ENCODE results near the gene RAB3GAP1. TPM values are rescaled to one million over a fixed set of nuclear protein-coding genes. Genes with fewer than 3 reads are reported as not detected.

RAB3GAP1 gene
- polyA plus RNA-seq, 1 donor (not counting 4 experiments of a cell fraction or from before 2014, with no cell fraction given): 41.6 TPM

- Histone ChIP-seq H3K27ac (ENCODE audit: control insufficient read depth, insufficient read depth, low read length) (no peak overlapping the region), H3K36me3 (ENCODE audit: control insufficient read depth in 2 of 2, extremely low read depth in 1 of 2, insufficient read depth in 2 of 2, low read length in 2 of 2) (peaks cover 3 to 21% of the 10 kb centered on the region in 2 experiments)
- DNase-seq (ENCODE audit: low read depth, low spot score): no peak
These were observed 110.3 kb downstream of the RAB3GAP1 start for GRCh38 chr2:135162377-135162776.

GRCh38 chr2:135162786-135163185 lies 110.7 kb downstream of the RAB3GAP1 start:
- no peak for TF ChIP-seq EZH2 (IDR thresholded peaks at IDR 0.05; ENCODE audit: low read length)
- no peaks in the 10 kb centered on the region for H3K27me3 ChIP-seq (ENCODE audit: control insufficient read depth, extremely low read depth, insufficient read depth, low read length)
- no peak for FAIRE-seq
- H3K9ac ChIP-seq (ENCODE audit: control insufficient read depth, extremely low read depth, insufficient read depth, low read length): no peak overlapping the region
- H3K27ac ChIP-seq (ENCODE audit: control insufficient read depth, insufficient read depth, low read length): no peak overlapping the region
- peaks cover 4% of the 10 kb centered on the region for H4K20me1 ChIP-seq (ENCODE audit: control insufficient read depth, extremely low read depth, insufficient read depth, low read length)
- no peak overlapping the region for H3K4me2 ChIP-seq (ENCODE audit: control insufficient read depth, extremely low read depth, insufficient read depth, low read depth, low read length)
- H3K9me1 ChIP-seq (ENCODE audit: control insufficient read depth, extremely low read depth, insufficient read depth, low read length): no peaks in the 10 kb centered on the region
- H3K9me3 ChIP-seq (ENCODE audit: control insufficient read depth, low read depth, low read length): no peaks in the 10 kb centered on the region
- dilution Hi-C loops (cut with MboI; ENCODE audit: extremely low pct_ligation_motif_present, low sequenced_read_pairs): no loop called here
- peaks cover 11% of the 10 kb centered on the region for H3K4me1 ChIP-seq (ENCODE audit: control insufficient read depth, extremely low read depth, insufficient read depth, low read length)
- H2AFZ ChIP-seq (ENCODE audit: control insufficient read depth, low read length): no peak overlapping the region
- DNase-seq (ENCODE audit: low read depth, low spot score): no peak
- no peak overlapping the region for H3K4me3 ChIP-seq (ENCODE audit: control insufficient read depth in 2 of 3, extremely low read depth in 1 of 3, insufficient read depth in 2 of 3, low read depth in 1 of 3, low read length in 3 of 3)
- H3K79me2 ChIP-seq (ENCODE audit: control insufficient read depth, insufficient read depth, low read length): no peaks in the 10 kb centered on the region
- H3K36me3 ChIP-seq (ENCODE audit: control insufficient read depth in 2 of 2, extremely low read depth in 1 of 2, insufficient read depth in 2 of 2, low read length in 2 of 2): peaks cover 3 to 23% of the 10 kb centered on the region in 2 experiments

More at GRCh38 chr2:135162377-135162776, 110.3 kb downstream of the RAB3GAP1 start:
- H3K4me1 ChIP-seq (ENCODE audit: control insufficient read depth, extremely low read depth, insufficient read depth, low read length): peaks cover 11% of the 10 kb centered on the region
- no peak overlapping the region for H3K4me2 ChIP-seq (ENCODE audit: control insufficient read depth, extremely low read depth, insufficient read depth, low read depth, low read length)
- H3K79me2 ChIP-seq (ENCODE audit: control insufficient read depth, insufficient read depth, low read length): no peaks in the 10 kb centered on the region
- peaks cover 4% of the 10 kb centered on the region for H4K20me1 ChIP-seq (ENCODE audit: control insufficient read depth, extremely low read depth, insufficient read depth, low read length)
- TF ChIP-seq EZH2 (IDR thresholded peaks at IDR 0.05; ENCODE audit: low read length) (no peak), CTCF (optimal IDR thresholded peaks at IDR 0.05 in 1 of 3, IDR thresholded peaks at IDR 0.05 in 1 of 3, conservative IDR thresholded peaks at IDR 0.05 in 1 of 3; ENCODE audit: extremely low read depth in 1 of 3, insufficient read depth in 2 of 3, low read length in 3 of 3) (no peak)
- no peak overlapping the region for H3K9ac ChIP-seq (ENCODE audit: control insufficient read depth, extremely low read depth, insufficient read depth, low read length)
- no peak overlapping the region for H3K4me3 ChIP-seq (ENCODE audit: control insufficient read depth in 2 of 3, extremely low read depth in 1 of 3, insufficient read depth in 2 of 3, low read depth in 1 of 3, low read length in 3 of 3)
- peak; percentile 44 for FAIRE-seq
- no peaks in the 10 kb centered on the region for H3K9me1 ChIP-seq (ENCODE audit: control insufficient read depth, extremely low read depth, insufficient read depth, low read length)
- no peak overlapping the region for H2AFZ ChIP-seq (ENCODE audit: control insufficient read depth, low read length)
- H3K9me3 ChIP-seq (ENCODE audit: control insufficient read depth, low read depth, low read length): no peaks in the 10 kb centered on the region
- no peaks in the 10 kb centered on the region for H3K27me3 ChIP-seq (ENCODE audit: control insufficient read depth, extremely low read depth, insufficient read depth, low read length)
- dilution Hi-C loops (cut with MboI; ENCODE audit: extremely low pct_ligation_motif_present, low sequenced_read_pairs): no loop called here

GRCh38 chr2:135163306-135163705 lies 111.2 kb downstream of the RAB3GAP1 start:
- FAIRE-seq (no peak), DNase-seq (ENCODE audit: low read depth, low spot score) (no peak)
- H2AFZ ChIP-seq (ENCODE audit: control insufficient read depth, low read length): no peak overlapping the region
- no peak overlapping the region for H3K4me3 ChIP-seq (ENCODE audit: control insufficient read depth in 2 of 3, extremely low read depth in 1 of 3, insufficient read depth in 2 of 3, low read depth in 1 of 3, low read length in 3 of 3)
- H3K9me1 ChIP-seq (ENCODE audit: control insufficient read depth, extremely low read depth, insufficient read depth, low read length): no peaks in the 10 kb centered on the region
- H3K79me2 ChIP-seq (ENCODE audit: control insufficient read depth, insufficient read depth, low read length): no peaks in the 10 kb centered on the region
- H4K20me1 ChIP-seq (ENCODE audit: control insufficient read depth, extremely low read depth, insufficient read depth, low read length): peaks cover 4% of the 10 kb centered on the region
- H3K9ac ChIP-seq (ENCODE audit: control insufficient read depth, extremely low read depth, insufficient read depth, low read length): no peak overlapping the region
- no peak for TF ChIP-seq EZH2 (IDR thresholded peaks at IDR 0.05; ENCODE audit: low read length)
- dilution Hi-C loops (cut with MboI; ENCODE audit: extremely low pct_ligation_motif_present, low sequenced_read_pairs): no loop called here
- H3K4me2 ChIP-seq (ENCODE audit: control insufficient read depth, extremely low read depth, insufficient read depth, low read depth, low read length): no peak overlapping the region
- H3K36me3 ChIP-seq (ENCODE audit: control insufficient read depth in 2 of 2, extremely low read depth in 1 of 2, insufficient read depth in 2 of 2, low read length in 2 of 2): peaks cover 6 to 25% of the 10 kb centered on the region in 2 experiments
- no peaks in the 10 kb centered on the region for H3K27me3 ChIP-seq (ENCODE audit: control insufficient read depth, extremely low read depth, insufficient read depth, low read length)
- H3K9me3 ChIP-seq (ENCODE audit: control insufficient read depth, low read depth, low read length): no peaks in the 10 kb centered on the region
- peaks cover 11% of the 10 kb centered on the region for H3K4me1 ChIP-seq (ENCODE audit: control insufficient read depth, extremely low read depth, insufficient read depth, low read length)
- no peak overlapping the region for H3K27ac ChIP-seq (ENCODE audit: control insufficient read depth, insufficient read depth, low read length)

Data from keratinocyte (primary cell).